GM23338 (cell line): Measurements from ENCODE around the gene HCN1. TPM values are rescaled to one million over a fixed set of nuclear protein-coding genes. Genes with fewer than 3 reads are reported as not detected.

ENCODE experiments used
- ATAC-seq: fragments of 200-7000 bp; cut with Tn5 transposase; 3 replicates; pipeline ENCODE4 v1.9.1; 2020
- DNase-seq: peaks from one replicate; pipeline ENCODE4 v3.0.0-alpha.2; 2015; ENCODE audit warnings: low spot score
- H2AFZ ChIP-seq: fragments of 200-600 bp; sonication (generic); 2 replicates; pipeline ENCODE4 v1.8.0; 2016; ENCODE audit warnings: antibody characterized with exemption, mild to moderate bottlenecking, moderate library complexity
- H3F3A ChIP-seq: fragments of 200-600 bp; sonication (generic); replicated peaks from 2 replicates; pipeline ENCODE4 v1.8.0; 2017; ENCODE audit warnings: antibody characterized with exemption, mixed run types, low read depth
- H3K27ac ChIP-seq: fragments of 200-600 bp; sonication (generic); 2 replicates; pipeline ENCODE4 v1.6.1; 2016; ENCODE audit warnings: low read depth
- H3K27me3 ChIP-seq: fragments of 200-600 bp; sonication (generic); 2 replicates; pipeline ENCODE4 v1.8.0; 2016; ENCODE audit warnings: mild to moderate bottlenecking, mixed run types, moderate library complexity; ENCODE audit not compliant: insufficient read depth
- H3K36me3 ChIP-seq: fragments of 200-600 bp; sonication (generic); 2 replicates; pipeline ENCODE4 v1.8.0; 2016; ENCODE audit warnings: mild to moderate bottlenecking; ENCODE audit not compliant: insufficient read depth
- H3K4me1 ChIP-seq: fragments of 200-600 bp; sonication (generic); 2 replicates; pipeline ENCODE4 v1.8.0; 2016; ENCODE audit warnings: mild to moderate bottlenecking, moderate library complexity; ENCODE audit not compliant: insufficient read depth
- H3K4me2 ChIP-seq: fragments of 200-600 bp; sonication (generic); 2 replicates; pipeline ENCODE4 v1.7.1; 2017; ENCODE audit warnings: mixed run types
- H3K4me3 ChIP-seq: fragments of 200-600 bp; sonication (generic); 2 replicates; pipeline ENCODE4 v1.6.1; 2016; ENCODE audit warnings: mixed run types
- H3K79me2 ChIP-seq: fragments of 200-600 bp; sonication (generic); replicated peaks from 2 replicates; pipeline ENCODE4 v1.8.0; 2017; ENCODE audit warnings: mild to moderate bottlenecking; ENCODE audit not compliant: insufficient read depth
- H3K9me2 ChIP-seq: fragments of 200-600 bp; sonication (generic); 2 replicates; pipeline ENCODE4 v1.8.0; 2017; ENCODE audit not compliant: insufficient read depth
- H4K20me1 ChIP-seq: fragments of 200-600 bp; sonication (generic); replicated peaks from 2 replicates; pipeline ENCODE4 v1.8.0; 2017; ENCODE audit warnings: mild to moderate bottlenecking; ENCODE audit not compliant: insufficient read depth
- H3K27ac Mint-ChIP-seq: 2 replicates; pipeline ENCODE4 v1.8.0; 2020; ENCODE audit warnings: inconsistent platforms, mild to moderate bottlenecking, moderate library complexity, mixed read lengths
- H3K27me3 Mint-ChIP-seq: 3 replicates; pipeline ENCODE4 v1.8.0; 2022; ENCODE audit warnings: low read depth, mild to moderate bottlenecking, moderate library complexity, mixed read lengths, inconsistent platforms; ENCODE audit not compliant: insufficient read depth, poor library complexity
- H3K36me3 Mint-ChIP-seq: 3 replicates; pipeline ENCODE4 v1.8.0; 2021; ENCODE audit warnings: low read depth, mild to moderate bottlenecking, inconsistent platforms, moderate library complexity, mixed read lengths
- H3K4me1 Mint-ChIP-seq: 3 replicates; pipeline ENCODE4 v1.8.0; 2020; ENCODE audit warnings: mild to moderate bottlenecking, inconsistent platforms, mixed read lengths
- H3K4me3 Mint-ChIP-seq: 3 replicates; pipeline ENCODE4 v1.8.0; 2021; ENCODE audit warnings: moderate library complexity, mild to moderate bottlenecking, inconsistent platforms, mixed read lengths
- H3K9me3 Mint-ChIP-seq: 3 replicates; pipeline ENCODE4 v1.8.0; 2020; ENCODE audit warnings: moderate library complexity, mild to moderate bottlenecking, inconsistent platforms, mixed read lengths
- CREB1 ChIP-seq: fragments of 250-450 bp; sonication (Bioruptor Pico); IDR thresholded peaks from 2 replicates; pipeline ENCODE4 v1.5.0; 2020; ENCODE audit warnings: low read depth, mild to moderate bottlenecking, moderate library complexity
- EZH2 ChIP-seq: fragments of 200-600 bp; sonication (generic); IDR thresholded peaks from one replicate; pipeline ENCODE4 v1.8.0; 2017; ENCODE audit warnings: antibody characterized with exemption, mild to moderate bottlenecking, low read depth; ENCODE audit not compliant: unreplicated experiment
- EZH2phosphoT487 ChIP-seq: fragments of 200-600 bp; sonication (generic); IDR thresholded peaks from one replicate; pipeline ENCODE4 v1.8.1; 2018; ENCODE audit warnings: antibody characterized with exemption; ENCODE audit not compliant: unreplicated experiment
- JUNB ChIP-seq: IDR thresholded peaks from one replicate; pipeline ENCODE4 v1.6.1; 2016; ENCODE audit warnings: antibody characterized with exemption; ENCODE audit not compliant: unreplicated experiment
- POLR2AphosphoS5 ChIP-seq: IDR thresholded peaks from 2 replicates; pipeline ENCODE4 v1.6.1; 2016; ENCODE audit warnings: antibody characterized with exemption, low read depth
- STAT1 ChIP-seq: IDR thresholded peaks from one replicate; pipeline ENCODE4 v1.6.1; 2016; ENCODE audit warnings: antibody characterized with exemption; ENCODE audit not compliant: unreplicated experiment
- ZNF114 ChIP-seq: fragments of 250-450 bp; sonication (Bioruptor Pico); IDR thresholded peaks from 2 replicates; pipeline ENCODE4 v1.5.0; 2020; ENCODE audit warnings: mild to moderate bottlenecking, moderate library complexity
- ZNF331 ChIP-seq: fragments of 250-450 bp; sonication (Bioruptor Pico); IDR thresholded peaks from 2 replicates; pipeline ENCODE4 v1.5.0; 2020; ENCODE audit warnings: low read depth, mild to moderate bottlenecking, moderate library complexity
- polyA plus RNA-seq: library from polyadenylated mRNA; unstranded; fragments of >200 nt; fragmentation: Nextera tagmentation; extraction: Ambion mirVana; gene quantifications from 2 replicates; pipeline ENCODE4 v1.2.1, GENCODE V29; 2016
- total RNA-seq: library from RNA; depleted of rRNA; stranded (reverse); fragments of >200 nt; shearing (Covaris generic); gene quantifications from 2 replicates; pipeline ENCODE4 v1.2.3, GENCODE V29; 2014
- TF ChIP-seq, protein P1 (sequence below), 2 experiments: fragments of 200-600 bp in 1 of 2; sonication (generic) in 1 of 2; conservative IDR thresholded peaks; 2 replicates each; pipeline versions ENCODE4 v1.5.1 to v1.6.1; 2016 to 2017; ENCODE audit warnings: antibody characterized with exemption in 2 of 2, low read depth in 2 of 2, mild to moderate bottlenecking in 2 of 2, moderate library complexity in 1 of 2
- TF ChIP-seq, protein P2 (sequence below): IDR thresholded peaks from 2 replicates; pipeline ENCODE4 v1.6.1; 2016; ENCODE audit warnings: antibody characterized with exemption
- TF ChIP-seq, protein P3 (sequence below): IDR thresholded peaks from one replicate; pipeline ENCODE4 v1.6.1; 2018; ENCODE audit warnings: antibody characterized with exemption; ENCODE audit not compliant: unreplicated experiment

Gene HCN1
- total and polyA plus RNA-seq, 2 experiments from 2014 or later = 2.8 to 6.9 TPM

DNA sequence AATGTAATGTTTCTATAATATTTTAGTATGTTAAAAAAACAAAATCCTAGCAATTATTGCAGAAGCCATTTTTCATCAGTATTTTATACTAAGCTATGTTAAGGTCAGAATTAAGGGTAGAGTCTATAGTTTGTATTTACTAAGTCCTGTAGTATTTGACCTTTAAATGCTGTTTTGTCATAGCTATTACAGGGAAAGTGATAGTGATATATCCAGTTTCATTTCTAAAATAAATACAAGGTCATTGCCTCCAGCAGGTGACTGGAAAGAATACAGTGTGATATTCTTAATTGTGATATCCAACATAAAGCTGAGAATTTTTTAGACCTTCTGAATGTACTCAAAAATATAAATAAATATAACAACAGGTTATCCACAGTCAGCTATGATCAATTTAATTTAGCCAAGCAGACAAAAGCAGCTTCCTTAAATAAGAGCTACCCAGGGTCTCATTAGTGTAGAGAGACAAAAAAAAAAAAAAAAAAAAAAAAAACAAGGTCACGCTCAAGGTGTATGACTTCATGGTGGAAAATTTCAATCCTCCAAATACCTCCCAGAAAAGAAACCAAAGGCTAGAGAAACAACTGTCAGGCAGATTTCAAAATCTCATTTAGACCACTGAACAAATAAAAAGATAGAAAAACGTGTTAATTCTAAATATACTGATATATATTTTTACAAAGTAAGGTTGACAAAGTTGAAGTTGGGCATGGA is 278.7 kb downstream of the HCN1 start:
- peaks cover 4% of the 10 kb centered on the region; the same call in 2 of the 3 replicates for H3K4me1 Mint-ChIP-seq
- no peak for TF ChIP-seq JUNB
- TF ChIP-seq STAT1 = no peak
- no peak for TF ChIP-seq CREB1 (CRISPR knock-in tag)
- TF ChIP-seq, protein P1, sequence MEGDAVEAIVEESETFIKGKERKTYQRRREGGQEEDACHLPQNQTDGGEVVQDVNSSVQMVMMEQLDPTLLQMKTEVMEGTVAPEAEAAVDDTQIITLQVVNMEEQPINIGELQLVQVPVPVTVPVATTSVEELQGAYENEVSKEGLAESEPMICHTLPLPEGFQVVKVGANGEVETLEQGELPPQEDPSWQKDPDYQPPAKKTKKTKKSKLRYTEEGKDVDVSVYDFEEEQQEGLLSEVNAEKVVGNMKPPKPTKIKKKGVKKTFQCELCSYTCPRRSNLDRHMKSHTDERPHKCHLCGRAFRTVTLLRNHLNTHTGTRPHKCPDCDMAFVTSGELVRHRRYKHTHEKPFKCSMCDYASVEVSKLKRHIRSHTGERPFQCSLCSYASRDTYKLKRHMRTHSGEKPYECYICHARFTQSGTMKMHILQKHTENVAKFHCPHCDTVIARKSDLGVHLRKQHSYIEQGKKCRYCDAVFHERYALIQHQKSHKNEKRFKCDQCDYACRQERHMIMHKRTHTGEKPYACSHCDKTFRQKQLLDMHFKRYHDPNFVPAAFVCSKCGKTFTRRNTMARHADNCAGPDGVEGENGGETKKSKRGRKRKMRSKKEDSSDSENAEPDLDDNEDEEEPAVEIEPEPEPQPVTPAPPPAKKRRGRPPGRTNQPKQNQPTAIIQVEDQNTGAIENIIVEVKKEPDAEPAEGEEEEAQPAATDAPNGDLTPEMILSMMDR (conservative IDR thresholded peaks at IDR 0.05; ENCODE audit: low read depth in 2 of 2) = no peak
- TF ChIP-seq EZH2phosphoT487 = no peak
- TF ChIP-seq ZNF331 = no peak
- no peak for TF ChIP-seq EZH2
- no peak for TF ChIP-seq ZNF114 (CRISPR knock-in tag)
- TF ChIP-seq, protein P2, sequence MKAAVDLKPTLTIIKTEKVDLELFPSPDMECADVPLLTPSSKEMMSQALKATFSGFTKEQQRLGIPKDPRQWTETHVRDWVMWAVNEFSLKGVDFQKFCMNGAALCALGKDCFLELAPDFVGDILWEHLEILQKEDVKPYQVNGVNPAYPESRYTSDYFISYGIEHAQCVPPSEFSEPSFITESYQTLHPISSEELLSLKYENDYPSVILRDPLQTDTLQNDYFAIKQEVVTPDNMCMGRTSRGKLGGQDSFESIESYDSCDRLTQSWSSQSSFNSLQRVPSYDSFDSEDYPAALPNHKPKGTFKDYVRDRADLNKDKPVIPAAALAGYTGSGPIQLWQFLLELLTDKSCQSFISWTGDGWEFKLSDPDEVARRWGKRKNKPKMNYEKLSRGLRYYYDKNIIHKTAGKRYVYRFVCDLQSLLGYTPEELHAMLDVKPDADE = no peak
- no peak for TF ChIP-seq POLR2AphosphoS5
- TF ChIP-seq, protein P3, sequence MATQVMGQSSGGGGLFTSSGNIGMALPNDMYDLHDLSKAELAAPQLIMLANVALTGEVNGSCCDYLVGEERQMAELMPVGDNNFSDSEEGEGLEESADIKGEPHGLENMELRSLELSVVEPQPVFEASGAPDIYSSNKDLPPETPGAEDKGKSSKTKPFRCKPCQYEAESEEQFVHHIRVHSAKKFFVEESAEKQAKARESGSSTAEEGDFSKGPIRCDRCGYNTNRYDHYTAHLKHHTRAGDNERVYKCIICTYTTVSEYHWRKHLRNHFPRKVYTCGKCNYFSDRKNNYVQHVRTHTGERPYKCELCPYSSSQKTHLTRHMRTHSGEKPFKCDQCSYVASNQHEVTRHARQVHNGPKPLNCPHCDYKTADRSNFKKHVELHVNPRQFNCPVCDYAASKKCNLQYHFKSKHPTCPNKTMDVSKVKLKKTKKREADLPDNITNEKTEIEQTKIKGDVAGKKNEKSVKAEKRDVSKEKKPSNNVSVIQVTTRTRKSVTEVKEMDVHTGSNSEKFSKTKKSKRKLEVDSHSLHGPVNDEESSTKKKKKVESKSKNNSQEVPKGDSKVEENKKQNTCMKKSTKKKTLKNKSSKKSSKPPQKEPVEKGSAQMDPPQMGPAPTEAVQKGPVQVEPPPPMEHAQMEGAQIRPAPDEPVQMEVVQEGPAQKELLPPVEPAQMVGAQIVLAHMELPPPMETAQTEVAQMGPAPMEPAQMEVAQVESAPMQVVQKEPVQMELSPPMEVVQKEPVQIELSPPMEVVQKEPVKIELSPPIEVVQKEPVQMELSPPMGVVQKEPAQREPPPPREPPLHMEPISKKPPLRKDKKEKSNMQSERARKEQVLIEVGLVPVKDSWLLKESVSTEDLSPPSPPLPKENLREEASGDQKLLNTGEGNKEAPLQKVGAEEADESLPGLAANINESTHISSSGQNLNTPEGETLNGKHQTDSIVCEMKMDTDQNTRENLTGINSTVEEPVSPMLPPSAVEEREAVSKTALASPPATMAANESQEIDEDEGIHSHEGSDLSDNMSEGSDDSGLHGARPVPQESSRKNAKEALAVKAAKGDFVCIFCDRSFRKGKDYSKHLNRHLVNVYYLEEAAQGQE = no peak

More for the DNA sequence above, 278.7 kb downstream of the HCN1 start:
- H3K4me2 ChIP-seq = no peak overlapping the region
- H2AFZ ChIP-seq = no peak overlapping the region
- no peak for DNase-seq
- Mint-ChIP-seq H3K36me3 (no peaks in the 10 kb centered on the region), H3K27ac (no peak overlapping the region), H3K27me3 (no peaks in the 10 kb centered on the region), H3K4me3 (no peak overlapping the region), H3K9me3 (no peaks in the 10 kb centered on the region)
- H3K27me3 ChIP-seq = no peaks in the 10 kb centered on the region
- H3K36me3 ChIP-seq = no peaks in the 10 kb centered on the region
- no peaks in the 10 kb centered on the region for H4K20me1 ChIP-seq
- H3K79me2 ChIP-seq = no peaks in the 10 kb centered on the region
- H3K27ac ChIP-seq = no peak overlapping the region
- ATAC-seq = no peak
- H3F3A ChIP-seq = no peaks in the 10 kb centered on the region
- H3K4me3 ChIP-seq = no peak overlapping the region
- peaks cover 5% of the 10 kb centered on the region; the same call in 1 of the 2 replicates for H3K4me1 ChIP-seq
- no peaks in the 10 kb centered on the region; the same call in 1 of the 2 replicates for H3K9me2 ChIP-seq
